Muscle of leg (tissue), 11 donors: ENCODE measurements around the gene IMPACT. TPM values are rescaled to one million over a fixed set of nuclear protein-coding genes. Genes with fewer than 3 reads are reported as not detected.

Source experiments
- DNase-seq: peaks from one replicate; pipeline ENCODE4 v3.0.0; 2013
- H3K27ac ChIP-seq: one replicate; pipeline ENCODE4 v1.5.1; 2013; ENCODE audit warnings: mild to moderate bottlenecking, low read length, control low read depth
- H3K27me3 ChIP-seq: one replicate; pipeline ENCODE4 v1.6.1; 2013; ENCODE audit warnings: low read length; ENCODE audit not compliant: control insufficient read depth, insufficient read depth
- H3K36me3 ChIP-seq: one replicate; pipeline ENCODE4 v1.6.1; 2013; ENCODE audit warnings: low read length; ENCODE audit not compliant: control insufficient read depth, insufficient read depth
- H3K4me1 ChIP-seq: one replicate; pipeline ENCODE4 v1.6.1; 2013; ENCODE audit warnings: low read length; ENCODE audit not compliant: control insufficient read depth, insufficient read depth
- H3K4me3 ChIP-seq: one replicate; pipeline ENCODE4 v1.5.1; 2013; ENCODE audit warnings: low read length, control low read depth
- H3K9me3 ChIP-seq: replicated peaks from 2 replicates; pipeline ENCODE4 v1.6.1; 2013; ENCODE audit warnings: low read depth, low read length; ENCODE audit not compliant: control insufficient read depth
- WGBS: methylation state at CpG from one replicate; pipeline ENCODE4 v1.1.5; 2013; ENCODE audit warnings: missing lambda C conversion rate; ENCODE audit not compliant: insufficient coverage; 5-methylcytosine and 5-hydroxymethylcytosine counted together
- polyA plus RNA-seq, 8 donors: library from polyadenylated mRNA; unstranded; fragments of 120-200 nt; gene quantifications; one replicate each; pipeline versions ENCODE4 v1.2.1 to v1.2.3, GENCODE V29; 2013; ENCODE audit warnings: inconsistent platforms in 1 of 8, low replicate concordance in 1 of 8; ENCODE audit not compliant: insufficient read length in 8 of 8, insufficient read depth in 1 of 8
- total RNA-seq: library from RNA; stranded (reverse); fragments of 120-200 nt; gene quantifications from one replicate; pipeline ENCODE4 v1.2.4, GENCODE V29; 2013

The IMPACT gene
- total and polyA plus RNA-seq, 9 donors: 28.5 to 43.3 (median 37.0) TPM

- Histone ChIP-seq H3K4me3 (no peak overlapping the region), H3K27ac (no peak overlapping the region), H3K27me3 (no peaks in the 10 kb centered on the region), H3K4me1 (no peaks in the 10 kb centered on the region), H3K9me3 (no peaks in the 10 kb centered on the region), H3K36me3 (no peaks in the 10 kb centered on the region)
- no CpG with 5 or more reads among the region's 7 CpGs for whole genome bisulfite sequencing
- no peak for DNase-seq
These were observed 44.3 kb downstream of the IMPACT start for GRCh38 chr18:24470805-24471204.

GRCh38 chr18:24472591-24472990, 46.1 kb downstream of the IMPACT start:
- WGBS: 75% methylated on average over 3 of the region's 5 CpGs
- Histone ChIP-seq H3K27ac (no peak overlapping the region), H3K27me3 (no peaks in the 10 kb centered on the region), H3K36me3 (no peaks in the 10 kb centered on the region), H3K4me1 (no peaks in the 10 kb centered on the region), H3K4me3 (no peak overlapping the region), H3K9me3 (no peaks in the 10 kb centered on the region)
- no peak for DNase-seq

- DNase-seq: no peak
- no peaks in the 10 kb centered on the region for H3K27me3 ChIP-seq
- no peak overlapping the region for H3K27ac ChIP-seq
- H3K4me3 ChIP-seq: no peak overlapping the region
- WGBS: no CpG with 5 or more reads among the region's 2 CpGs
- no peaks in the 10 kb centered on the region for H3K4me1 ChIP-seq
- H3K36me3 ChIP-seq: no peaks in the 10 kb centered on the region
- no peaks in the 10 kb centered on the region for H3K9me3 ChIP-seq
These were observed 47.9 kb downstream of the IMPACT start for GRCh38 chr18:24474406-24474805.

- H3K9me3 ChIP-seq: no peaks in the 10 kb centered on the region
- H3K27me3 ChIP-seq: no peaks in the 10 kb centered on the region
- no peaks in the 10 kb centered on the region for H3K4me1 ChIP-seq
- H3K27ac ChIP-seq: no peak overlapping the region
- no peak for DNase-seq
- no peak overlapping the region for H3K4me3 ChIP-seq
- H3K36me3 ChIP-seq: no peaks in the 10 kb centered on the region
- no CpG with 5 or more reads among the region's 6 CpGs for WGBS
These were observed 49.6 kb downstream of the IMPACT start for GRCh38 chr18:24475926-24476589.

- H3K4me1 ChIP-seq: no peaks in the 10 kb centered on the region
- WGBS: no CpG with 5 or more reads among the region's 7 CpGs
- H3K27ac ChIP-seq: no peak overlapping the region
- H3K4me3 ChIP-seq: no peak overlapping the region
- no peak for DNase-seq
- no peaks in the 10 kb centered on the region for H3K36me3 ChIP-seq
- no peaks in the 10 kb centered on the region for H3K9me3 ChIP-seq
- H3K27me3 ChIP-seq: no peaks in the 10 kb centered on the region
These were observed 52.9 kb downstream of the IMPACT start for GRCh38 chr18:24479371-24479770.

DNA sequence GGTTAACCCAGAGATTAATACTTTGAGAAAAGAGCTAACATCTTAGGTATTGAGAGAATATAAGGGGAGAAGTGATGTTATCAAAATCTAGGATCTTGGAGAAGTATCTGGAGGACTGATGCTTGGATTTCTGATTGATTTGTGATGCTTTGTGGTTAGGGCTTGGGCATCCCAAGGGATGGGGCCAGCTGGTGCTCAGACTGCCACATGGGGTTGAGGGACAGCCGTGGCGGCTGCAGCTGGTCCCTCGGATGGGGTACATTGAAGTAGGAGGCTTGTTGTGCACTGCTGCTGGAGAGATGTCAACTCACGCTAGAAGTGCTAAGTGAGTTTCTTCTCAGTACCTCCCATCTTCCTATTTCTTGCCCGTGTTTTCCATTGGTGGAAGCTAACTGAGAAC, 56.4 kb downstream of the IMPACT start:
- no peaks in the 10 kb centered on the region for H3K27me3 ChIP-seq
- no peaks in the 10 kb centered on the region for H3K36me3 ChIP-seq
- H3K9me3 ChIP-seq: no peaks in the 10 kb centered on the region
- H3K27ac ChIP-seq: no peak overlapping the region
- DNase-seq: no peak
- no CpG with 5 or more reads among the region's 5 CpGs for WGBS
- H3K4me3 ChIP-seq: no peak overlapping the region
- no peaks in the 10 kb centered on the region for H3K4me1 ChIP-seq

DNA sequence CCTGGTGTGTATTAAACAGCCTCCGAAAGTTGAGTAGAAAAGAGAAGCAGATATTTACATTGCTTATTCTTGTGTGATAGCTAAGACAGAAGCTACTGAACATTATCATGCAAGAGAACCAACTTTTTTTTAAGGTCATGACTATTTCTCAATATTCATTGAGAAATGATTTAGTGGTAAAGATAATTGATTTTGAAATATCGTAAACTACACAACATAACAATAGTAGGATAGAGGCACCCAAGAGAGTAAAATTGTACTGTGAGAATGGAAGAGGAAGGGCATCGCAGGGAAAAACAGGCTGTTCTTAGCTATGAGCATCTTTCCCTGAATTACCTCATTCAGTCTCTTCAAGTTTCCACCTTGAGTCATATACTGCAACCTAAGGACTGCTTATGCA, 59.2 kb downstream of the IMPACT start:
- no peak overlapping the region for H3K27ac ChIP-seq
- no peaks in the 10 kb centered on the region for H3K9me3 ChIP-seq
- H3K27me3 ChIP-seq: no peaks in the 10 kb centered on the region
- no peak overlapping the region for H3K4me3 ChIP-seq
- no peak for DNase-seq
- no peaks in the 10 kb centered on the region for H3K36me3 ChIP-seq
- no CpG with 5 or more reads among the region's 3 CpGs for WGBS
- H3K4me1 ChIP-seq: peaks cover 2% of the 10 kb centered on the region

DNA sequence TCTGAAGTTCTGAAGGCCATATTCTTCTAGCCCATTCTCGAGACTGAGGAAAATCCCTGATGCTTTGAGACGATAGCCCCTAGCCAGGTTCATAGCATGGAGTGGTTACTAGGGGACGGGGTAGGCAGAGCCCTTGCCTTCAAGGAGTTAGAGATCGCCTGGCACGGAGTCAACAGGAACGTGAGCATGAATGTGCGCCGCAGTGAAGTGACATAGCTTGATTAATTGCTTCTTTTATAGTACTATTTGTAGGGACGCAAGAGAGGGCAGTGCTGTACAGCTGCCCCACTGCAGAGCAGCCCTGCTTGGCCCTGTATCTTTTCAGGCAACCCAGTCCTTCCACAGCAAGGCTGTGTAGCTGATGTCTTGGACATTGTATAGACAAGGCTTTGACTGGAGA, 60.2 kb downstream of the IMPACT start:
- H3K4me3 ChIP-seq: no peak overlapping the region
- DNase-seq: no peak

GRCh38 chr18:24488824-24489493, 62.5 kb downstream of the IMPACT start:
- Histone ChIP-seq H3K9me3 (peaks cover 4% of the 10 kb centered on the region), H3K36me3 (no peaks in the 10 kb centered on the region), H3K27me3 (no peaks in the 10 kb centered on the region), H3K4me3 (no peak overlapping the region), H3K27ac (no peak overlapping the region), H3K4me1 (peaks cover 4% of the 10 kb centered on the region)
- DNase-seq: peak; percentile 71
- WGBS: 100% methylated on average over 2 of the region's 7 CpGs

More for the DNA sequence above, 60.2 kb downstream of the IMPACT start:
- no peaks in the 10 kb centered on the region for H3K27me3 ChIP-seq
- H3K4me1 ChIP-seq: peaks cover 2% of the 10 kb centered on the region
- no peak overlapping the region for H3K27ac ChIP-seq
- H3K36me3 ChIP-seq: no peaks in the 10 kb centered on the region
- no peaks in the 10 kb centered on the region for H3K9me3 ChIP-seq
- WGBS: 57% methylated on average over 8 of the region's 9 CpGs

- Histone ChIP-seq H3K4me1 (peaks cover 4% of the 10 kb centered on the region), H3K27ac (no peak overlapping the region), H3K27me3 (no peaks in the 10 kb centered on the region), H3K4me3 (no peak overlapping the region), H3K9me3 (peaks cover 5% of the 10 kb centered on the region), H3K36me3 (no peaks in the 10 kb centered on the region)
- DNase-seq: peak; percentile 34
- 40% methylated on average over 4 of the region's 4 CpGs for WGBS
These were observed 64.1 kb downstream of the IMPACT start for GRCh38 chr18:24490539-24490938.
